Bronchial epithelial cell (primary cell): ENCODE measurements around the gene SCARF2. TPM values are rescaled to one million over a fixed set of nuclear protein-coding genes. Genes with fewer than 3 reads are reported as not detected.

Experiments
- DNase-seq: peaks from one replicate; pipeline ENCODE4 v3.0.0-alpha.2; 2010; ENCODE audit warnings: low read depth
- FAIRE-seq: peaks from 2 replicates; lab custom pipeline; 2011; peaks lifted over from hg19 to GRCh38; lab: Jason Lieb, UNC
- H3K27me3 ChIP-seq: 2 replicates; pipeline ENCODE4 v1.5.1; 2011; ENCODE audit warnings: low read length; ENCODE audit not compliant: control insufficient read depth, insufficient read depth
- H3K36me3 ChIP-seq: 2 replicates; pipeline ENCODE4 v1.5.1; 2011; ENCODE audit warnings: low read length; ENCODE audit not compliant: control insufficient read depth, insufficient read depth
- H3K4me3 ChIP-seq: 2 replicates; pipeline ENCODE4 v1.5.1; 2011; ENCODE audit warnings: mild to moderate bottlenecking, low read depth, low read length, control low read depth
- total RNA-seq: library from RNA; depleted of rRNA; stranded (reverse); fragments of >200 nt; gene quantifications from 2 replicates; pipeline ENCODE4 v1.2.1, GENCODE V29; 2014
- TF ChIP-seq, protein P1 (sequence below): IDR thresholded peaks from 2 replicates; pipeline ENCODE4 v1.5.1; 2011; ENCODE audit warnings: mild to moderate bottlenecking, moderate library complexity, low read length, control low read depth, inconsistent platforms; ENCODE audit not compliant: insufficient read depth, severe bottlenecking

SCARF2 gene
- total RNA-seq, 1 donor from 2014 or later: 0.53 TPM

DNA sequence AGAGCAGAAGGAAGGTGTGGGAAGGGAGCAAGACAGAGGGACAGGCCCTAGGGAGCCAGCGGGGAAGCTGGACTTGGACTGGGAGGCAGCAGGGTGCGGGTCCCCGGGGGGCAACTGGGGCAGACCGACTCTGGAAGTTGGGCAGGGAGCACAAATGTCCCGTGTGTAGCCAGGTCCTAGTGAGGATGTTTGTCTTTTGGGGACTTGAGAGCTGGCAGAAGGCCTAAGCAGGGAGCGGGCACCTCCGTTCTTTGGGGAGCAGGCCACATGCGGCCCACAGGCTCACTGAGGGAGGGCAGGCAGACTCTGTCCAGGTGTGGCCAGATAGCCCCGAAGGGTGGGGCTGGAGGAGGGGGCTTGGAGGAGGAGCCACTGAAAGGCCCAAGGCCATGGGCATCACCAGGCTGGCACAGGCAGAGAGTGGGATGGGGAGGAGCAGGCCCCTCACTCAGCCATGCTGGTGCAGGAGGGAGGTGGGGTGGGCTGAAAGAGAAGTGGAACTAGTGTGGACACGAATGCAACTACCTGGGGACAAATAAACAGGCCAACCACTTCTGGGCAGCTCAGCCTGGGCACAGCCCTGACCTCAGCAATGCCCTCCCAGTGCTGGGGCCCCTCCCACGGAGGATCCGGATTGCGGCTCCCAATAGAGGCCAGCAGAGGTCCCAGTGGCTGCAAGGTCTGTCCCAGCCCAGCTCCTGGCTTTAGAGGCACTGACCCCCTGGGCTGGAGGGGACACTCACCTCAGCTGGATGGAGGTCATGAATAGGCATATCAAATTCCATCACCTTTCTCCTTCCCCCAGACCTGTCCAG lies 1.3 kb upstream of the SCARF2 start:
- Histone ChIP-seq H3K36me3 (peaks cover 1% of the 10 kb centered on the region), H3K27me3 (peaks cover 21% of the 10 kb centered on the region), H3K4me3 (no peak overlapping the region)
- TF ChIP-seq, protein P1, sequence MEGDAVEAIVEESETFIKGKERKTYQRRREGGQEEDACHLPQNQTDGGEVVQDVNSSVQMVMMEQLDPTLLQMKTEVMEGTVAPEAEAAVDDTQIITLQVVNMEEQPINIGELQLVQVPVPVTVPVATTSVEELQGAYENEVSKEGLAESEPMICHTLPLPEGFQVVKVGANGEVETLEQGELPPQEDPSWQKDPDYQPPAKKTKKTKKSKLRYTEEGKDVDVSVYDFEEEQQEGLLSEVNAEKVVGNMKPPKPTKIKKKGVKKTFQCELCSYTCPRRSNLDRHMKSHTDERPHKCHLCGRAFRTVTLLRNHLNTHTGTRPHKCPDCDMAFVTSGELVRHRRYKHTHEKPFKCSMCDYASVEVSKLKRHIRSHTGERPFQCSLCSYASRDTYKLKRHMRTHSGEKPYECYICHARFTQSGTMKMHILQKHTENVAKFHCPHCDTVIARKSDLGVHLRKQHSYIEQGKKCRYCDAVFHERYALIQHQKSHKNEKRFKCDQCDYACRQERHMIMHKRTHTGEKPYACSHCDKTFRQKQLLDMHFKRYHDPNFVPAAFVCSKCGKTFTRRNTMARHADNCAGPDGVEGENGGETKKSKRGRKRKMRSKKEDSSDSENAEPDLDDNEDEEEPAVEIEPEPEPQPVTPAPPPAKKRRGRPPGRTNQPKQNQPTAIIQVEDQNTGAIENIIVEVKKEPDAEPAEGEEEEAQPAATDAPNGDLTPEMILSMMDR: peak; percentile 16
- no peak for FAIRE-seq
- no peak for DNase-seq

- no peak for FAIRE-seq
- Histone ChIP-seq H3K36me3 (peaks cover 1% of the 10 kb centered on the region), H3K27me3 (peaks cover 21% of the 10 kb centered on the region), H3K4me3 (no peak overlapping the region)
- TF ChIP-seq, protein P1: no peak
- DNase-seq: no peak
Observed at GRCh38 chr22:20438427-20438677, 727 bp upstream of the SCARF2 start.

- no peak for DNase-seq
- Histone ChIP-seq H3K36me3 (no peaks in the 10 kb centered on the region), H3K27me3 (peaks cover 26% of the 10 kb centered on the region), H3K4me3 (peak overlapping the region; percentile 40)
- TF ChIP-seq, protein P1: no peak
- FAIRE-seq: no peak
Observed at GRCh38 chr22:20436768-20437612, 635 bp downstream of the SCARF2 start.

DNA sequence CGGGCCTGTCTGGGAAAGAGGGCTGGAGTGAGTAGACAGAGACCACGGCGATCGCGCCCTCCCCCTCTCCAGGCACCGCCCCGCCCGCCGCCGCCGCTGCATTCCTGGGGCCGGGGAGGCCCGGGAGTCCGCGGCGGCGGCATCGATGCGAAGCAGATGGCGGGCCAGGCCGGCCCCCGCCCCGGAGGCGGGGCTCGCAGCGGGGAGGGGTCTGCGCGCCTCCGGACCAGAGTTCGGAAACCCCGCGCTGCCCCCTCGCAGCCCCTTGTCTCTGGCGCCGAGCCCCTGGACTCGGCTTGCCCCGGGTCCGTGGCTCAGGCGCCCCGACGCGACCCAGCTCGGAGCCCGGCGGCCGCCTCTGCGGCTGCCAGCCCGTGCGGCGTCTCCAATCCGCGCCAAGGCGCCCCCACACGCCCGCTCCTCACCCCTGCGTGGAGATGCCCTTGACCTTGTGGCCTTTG lies 1.3 kb downstream of the SCARF2 start:
- peaks cover 27% of the 10 kb centered on the region for H3K27me3 ChIP-seq
- TF ChIP-seq, protein P1: no peak
- peak overlapping the region; percentile 40 for H3K4me3 ChIP-seq
- no peaks in the 10 kb centered on the region for H3K36me3 ChIP-seq
- FAIRE-seq (no peak), DNase-seq (no peak)

DNA sequence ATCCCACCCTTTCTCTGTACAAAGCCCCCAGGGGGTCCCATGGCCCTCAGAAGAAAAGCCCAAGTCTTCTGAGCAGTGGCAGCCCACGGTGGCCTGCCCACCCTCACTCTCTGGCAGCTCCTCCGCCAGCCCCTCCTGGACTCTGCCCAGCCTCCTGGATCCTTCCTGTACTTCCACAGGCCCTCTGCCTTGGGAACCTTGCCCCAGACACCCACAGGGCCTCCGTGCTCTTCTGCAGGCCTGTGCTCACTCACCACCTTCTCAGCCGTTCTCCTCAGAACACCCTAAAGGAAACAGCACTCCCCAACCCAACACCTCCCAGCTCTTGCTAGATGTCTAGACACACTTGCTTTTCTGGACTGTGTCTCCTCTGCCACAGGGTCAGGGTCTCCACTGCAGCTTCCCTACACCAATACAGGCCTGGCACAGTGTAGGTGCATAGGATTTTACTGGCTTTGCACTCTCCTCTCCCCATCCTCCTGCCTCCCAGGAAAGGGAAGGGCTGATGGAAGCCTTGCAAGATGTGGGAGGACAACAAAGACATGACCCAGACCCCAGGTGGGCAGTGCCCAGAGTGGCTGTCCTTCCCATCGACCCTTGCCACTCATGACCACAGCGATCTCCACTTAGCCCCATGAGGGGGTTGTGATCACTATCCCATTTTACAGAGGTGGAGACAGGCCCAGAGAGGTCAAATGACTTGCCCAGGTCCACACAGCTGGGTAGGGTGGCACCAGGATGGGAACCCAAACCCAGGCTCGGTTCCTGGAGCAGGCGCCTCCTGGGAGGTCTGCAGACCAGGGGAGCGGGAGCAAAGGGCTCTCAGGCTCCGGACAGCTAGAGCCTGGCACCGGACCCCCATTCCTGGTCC lies 2.0 kb downstream of the SCARF2 start:
- H3K36me3 ChIP-seq: no peaks in the 10 kb centered on the region
- no peak overlapping the region for H3K4me3 ChIP-seq
- peaks cover 32% of the 10 kb centered on the region for H3K27me3 ChIP-seq
- TF ChIP-seq, protein P1: no peak
- FAIRE-seq (no peak), DNase-seq (no peak)
